ENCODE measurements around the gene ARFIP1. TPM values are rescaled to one million over a fixed set of nuclear protein-coding genes. Genes with fewer than 3 reads are reported as not detected.

Gene ARFIP1
- total RNA-seq, 4 donors from 2014 or later, result 27.3 to 44.0 (median 39.2) TPM

- no peak for DNase-seq (ENCODE audit: low spot score in 2 of 2)
- peaks cover 0 to 4% (median 0%) of the 10 kb centered on the region in 4 donors for H3K4me1 ChIP-seq
- H3K9me3 ChIP-seq, result no peaks in the 10 kb centered on the region
- WGBS, 2 donors, result 98 to 100% methylated on average over 4 of the region's 4 CpGs
- H3K36me3 ChIP-seq, result no peaks in the 10 kb centered on the region
- H3K27me3 ChIP-seq, result no peaks in the 10 kb centered on the region
- H3K27ac ChIP-seq, result no peak overlapping the region
- H3K4me3 ChIP-seq, result no peak overlapping the region
- TF ChIP-seq EP300 (IDR thresholded peaks at IDR 0.05) (no peak), CTCF (IDR thresholded peaks at IDR 0.05) (no peak), POLR2A (IDR thresholded peaks at IDR 0.05) (no peak)
These were observed 148.5 kb downstream of the ARFIP1 start for GRCh38 chr4:152928286-152928685.

- H3K27me3 ChIP-seq, result no peaks in the 10 kb centered on the region
- TF ChIP-seq EP300 (IDR thresholded peaks at IDR 0.05), result no peak
- no peak for TF ChIP-seq CTCF (IDR thresholded peaks at IDR 0.05)
- no peak for TF ChIP-seq POLR2A (IDR thresholded peaks at IDR 0.05)
- no peak overlapping the region for H3K27ac ChIP-seq
- no peaks in the 10 kb centered on the region for H3K9me3 ChIP-seq
- no peak overlapping the region for H3K4me3 ChIP-seq
- DNase-seq (ENCODE audit: low spot score in 2 of 2), result no peak
- peaks cover 0 to 4% (median 0%) of the 10 kb centered on the region in 4 donors for H3K4me1 ChIP-seq
- no peaks in the 10 kb centered on the region for H3K36me3 ChIP-seq
- 43 to 48% methylated on average over 1 of the region's 1 CpG for WGBS, 2 donors
These were observed 150.1 kb downstream of the ARFIP1 start for GRCh38 chr4:152929888-152930287.

- Histone ChIP-seq H3K27me3 (peaks cover 0 to 7% of the 10 kb centered on the region in 2 donors), H3K4me3 (no peak overlapping the region), H3K36me3 (no peaks in the 10 kb centered on the region), H3K4me1 (peaks cover 0 to 23% (median 4%) of the 10 kb centered on the region in 4 donors), H3K9me3 (no peaks in the 10 kb centered on the region), H3K27ac (peak overlapping the region in 1 of 4 donors; percentile 77)
- TF ChIP-seq EP300 (IDR thresholded peaks at IDR 0.05) (no peak), CTCF (IDR thresholded peaks at IDR 0.05) (no peak), POLR2A (IDR thresholded peaks at IDR 0.05) (no peak)
- DNase-seq (ENCODE audit: low spot score in 2 of 2), result no peak
- WGBS, 2 donors, result 49 to 54% methylated on average over 16 of the region's 16 CpGs
These were observed 155.4 kb downstream of the ARFIP1 start for GRCh38 chr4:152935143-152935542.

- H3K4me3 ChIP-seq, result peak within 1 kb of the TSS; percentile 56 to 80 (median 66)
- TF ChIP-seq POLR2A (IDR thresholded peaks at IDR 0.05) (no peak), CTCF (IDR thresholded peaks at IDR 0.05) (peak in 4 of 5 experiments; percentile 10 to 28 (median 14))
- no peak for DNase-seq (ENCODE audit: low spot score in 2 of 2)
- H3K4me1 ChIP-seq, result peaks cover 0 to 23% (median 4%) of the 10 kb centered on the region in 4 donors
- H3K36me3 ChIP-seq, result no peaks in the 10 kb centered on the region
- H3K27ac ChIP-seq, result peak within 1 kb of the TSS; percentile 19 to 81 (median 76)
- 7 to 19% methylated on average over 22 to 68 of the region's 75 CpGs for WGBS, 2 donors
- no peaks in the 10 kb centered on the region for H3K9me3 ChIP-seq
- peaks cover 0 to 7% of the 10 kb centered on the region in 2 donors for H3K27me3 ChIP-seq
These were observed 156.1 kb downstream of the ARFIP1 start, which contains the start of gene FHDC1 for GRCh38 chr4:152935631-152936445. Gene FHDC1, plus strand, starts transcription at chr4:152936323. Its CDS starts 6,735 bp downstream, at chr4:152943058.
